ENCODE measurements around the gene NXPH2.
A peak's percentile ranks its signal among the peaks of the same experiment; 100 is the strongest.
"Not testable (repeated sequence)": the region's sequence is repeated elsewhere in the genome, so short reads cannot be mapped to it uniquely, and the experiment has no call there.

The NXPH2 gene

DNA sequence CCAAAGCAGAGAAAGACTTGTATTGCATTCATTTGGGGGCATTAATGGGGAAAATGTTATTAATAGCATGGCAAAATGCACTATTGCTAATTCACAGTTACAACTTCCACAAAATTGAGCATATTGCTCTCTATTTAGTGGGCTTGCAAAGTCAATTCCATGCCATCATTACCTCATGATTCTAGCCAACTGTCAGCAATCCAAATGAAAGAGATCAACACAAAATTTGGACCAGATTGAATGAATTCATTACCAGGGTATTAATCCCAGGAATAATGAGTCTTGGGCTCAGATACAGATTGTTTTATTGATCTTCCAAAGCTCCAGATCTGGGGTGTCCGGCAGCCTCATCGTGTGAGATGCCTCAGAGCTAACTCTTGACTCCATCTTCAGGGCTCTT is 38.3 kb downstream of the NXPH2 start:
- DNase-seq (ENCODE audit: low read depth in 1 of 2, low spot score in 1 of 2): no peak
- in situ Hi-C loops (cut with HindIII; ENCODE audit: low pct_unique_long_range_greater_than_20kb, low sequenced_read_pairs): no loop called here
- no peak for TF ChIP-seq JUND (IDR thresholded peaks at IDR 0.05; ENCODE audit: low read depth)

GRCh38 chr2:138737009-138737554 is 43.1 kb downstream of the NXPH2 start:
- in situ Hi-C loops (cut with HindIII; ENCODE audit: low pct_unique_long_range_greater_than_20kb, low sequenced_read_pairs); DNase-seq (ENCODE audit: low read depth in 1 of 2, low spot score in 1 of 2): not testable (repeated sequence)

DNA sequence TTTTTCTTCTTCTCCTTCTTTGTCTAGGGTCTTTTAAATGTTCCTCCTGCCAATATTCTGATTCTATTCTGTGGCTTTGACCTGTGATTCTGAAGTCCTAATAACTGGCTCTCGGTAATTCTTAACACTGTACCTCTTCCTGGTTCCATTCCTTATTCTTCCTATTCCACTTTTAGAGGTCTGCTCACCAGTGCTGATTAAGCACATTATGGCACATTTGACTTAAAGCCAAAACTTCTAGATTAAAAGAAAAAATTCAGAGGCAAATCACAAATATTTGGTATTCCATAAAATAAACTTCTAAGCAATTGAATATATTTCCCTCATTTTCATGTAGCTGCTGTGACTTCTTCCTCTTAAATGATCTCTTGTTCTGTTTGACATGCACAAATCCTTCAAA is 47.5 kb downstream of the NXPH2 start:
- DNase-seq (ENCODE audit: low read depth in 1 of 2, low spot score in 1 of 2): no peak
- no peak for TF ChIP-seq JUND (IDR thresholded peaks at IDR 0.05; ENCODE audit: low read depth)
- in situ Hi-C loops (cut with HindIII; ENCODE audit: low pct_unique_long_range_greater_than_20kb, low sequenced_read_pairs): no loop called here

- no peak for DNase-seq (ENCODE audit: low read depth in 1 of 2, low spot score in 1 of 2)
- in situ Hi-C loops (cut with HindIII; ENCODE audit: low pct_unique_long_range_greater_than_20kb, low sequenced_read_pairs): no loop called here
- TF ChIP-seq JUND (IDR thresholded peaks at IDR 0.05; ENCODE audit: low read depth): no peak
These were observed 49.6 kb downstream of the NXPH2 start for GRCh38 chr2:138730497-138731030.

- DNase-seq (ENCODE audit: low read depth in 1 of 2, low spot score in 1 of 2): no peak
- TF ChIP-seq JUND (IDR thresholded peaks at IDR 0.05; ENCODE audit: low read depth): no peak
- in situ Hi-C loops (cut with HindIII; ENCODE audit: low pct_unique_long_range_greater_than_20kb, low sequenced_read_pairs): no loop called here
These were observed 52.2 kb downstream of the NXPH2 start for GRCh38 chr2:138727956-138728355.

GRCh38 chr2:138726681-138727080 is 53.5 kb downstream of the NXPH2 start:
- TF ChIP-seq JUND (IDR thresholded peaks at IDR 0.05; ENCODE audit: low read depth): no peak
- in situ Hi-C loops (cut with HindIII; ENCODE audit: low pct_unique_long_range_greater_than_20kb, low sequenced_read_pairs): no loop called here
- DNase-seq (ENCODE audit: low read depth in 1 of 2, low spot score in 1 of 2): no peak

DNA sequence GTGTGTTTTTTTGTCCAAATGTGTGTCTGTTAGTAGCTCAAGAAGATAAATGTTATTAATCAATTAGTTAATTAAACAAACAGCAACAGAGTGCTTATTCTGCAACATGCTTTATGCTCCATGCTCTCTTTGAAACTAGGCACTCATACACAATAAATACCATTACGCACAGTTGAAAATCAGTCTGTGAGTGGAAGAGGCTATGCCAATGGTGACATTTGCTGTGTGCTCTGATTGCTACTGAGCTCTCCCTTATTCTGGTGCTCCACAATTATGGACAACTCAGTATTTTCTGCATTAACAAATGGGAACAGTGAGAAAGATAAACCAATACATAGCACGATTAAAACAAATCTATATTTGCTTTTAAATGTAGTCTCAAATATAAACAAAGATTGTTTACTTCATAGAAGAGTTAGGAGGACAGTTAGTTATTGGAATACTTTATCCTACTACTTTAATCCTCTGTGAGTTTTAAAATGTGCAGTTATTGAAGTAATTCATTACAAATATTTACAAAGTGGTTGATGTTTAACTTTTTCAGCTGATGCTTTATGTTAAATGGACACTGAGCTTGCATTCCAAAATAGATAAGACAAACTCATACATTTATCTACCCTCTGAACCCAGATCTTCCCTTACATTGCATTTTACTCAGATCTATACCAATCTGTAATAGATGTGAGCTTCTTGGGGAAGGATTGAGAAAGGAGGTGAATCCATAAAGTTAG is 55.3 kb downstream of the NXPH2 start:
- DNase-seq (ENCODE audit: low read depth in 1 of 2, low spot score in 1 of 2): no peak
- no peak for TF ChIP-seq JUND (IDR thresholded peaks at IDR 0.05; ENCODE audit: low read depth)
- in situ Hi-C loops (cut with HindIII; ENCODE audit: low pct_unique_long_range_greater_than_20kb, low sequenced_read_pairs): no loop called here

- DNase-seq (ENCODE audit: low read depth in 1 of 2, low spot score in 1 of 2): no peak
These were observed 55.9 kb downstream of the NXPH2 start for GRCh38 chr2:138724327-138724726.

DNA sequence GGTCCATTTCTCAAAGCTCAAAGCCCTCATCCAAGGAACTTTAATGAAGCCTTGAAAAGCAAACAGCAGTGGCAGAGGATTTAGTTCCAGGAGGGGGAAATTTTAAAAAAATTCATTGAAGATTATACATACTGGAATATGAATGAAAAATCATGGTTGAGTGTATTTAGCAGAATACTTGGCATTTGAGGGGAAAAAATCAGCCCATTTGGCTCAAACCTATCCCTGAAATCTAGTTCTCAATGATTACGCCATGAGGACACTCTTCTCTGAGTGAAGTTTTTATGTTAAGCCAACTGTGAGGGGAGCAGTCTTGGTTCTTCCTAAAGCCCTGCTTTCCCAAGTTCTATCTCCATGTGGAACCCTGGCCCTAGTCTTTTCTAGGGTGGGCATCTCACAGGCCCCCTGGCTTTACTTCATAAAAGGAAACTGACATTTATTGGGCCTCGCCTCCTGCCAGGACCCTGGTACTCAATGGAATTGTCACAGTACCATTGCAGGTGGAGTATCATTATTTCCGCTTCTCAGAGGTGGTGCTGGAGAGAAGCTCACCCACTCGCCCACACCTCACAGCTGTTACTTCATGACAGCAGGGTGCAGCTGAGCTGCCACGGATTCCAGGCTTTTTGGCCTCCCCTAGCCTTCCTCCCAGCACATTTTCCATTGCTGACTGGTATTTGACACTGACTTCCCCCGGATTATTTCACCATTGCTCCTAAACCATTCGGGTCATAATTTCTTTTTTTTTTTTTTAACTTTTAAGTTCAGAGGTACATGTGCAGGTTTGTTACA is 56.8 kb downstream of the NXPH2 start:
- TF ChIP-seq JUND (IDR thresholded peaks at IDR 0.05; ENCODE audit: low read depth): no peak
- DNase-seq (ENCODE audit: low read depth in 1 of 2, low spot score in 1 of 2): no peak
- in situ Hi-C loops (cut with HindIII; ENCODE audit: low pct_unique_long_range_greater_than_20kb, low sequenced_read_pairs): no loop called here

More at GRCh38 chr2:138724327-138724726, 55.9 kb downstream of the NXPH2 start:
- in situ Hi-C loops (cut with HindIII; ENCODE audit: low pct_unique_long_range_greater_than_20kb, low sequenced_read_pairs): no loop called here
- no peak for TF ChIP-seq JUND (IDR thresholded peaks at IDR 0.05; ENCODE audit: low read depth)

- DNase-seq (ENCODE audit: low read depth in 1 of 2, low spot score in 1 of 2): peak in 1 of 2 experiments; percentile 5
- in situ Hi-C loops (cut with HindIII; ENCODE audit: low pct_unique_long_range_greater_than_20kb, low sequenced_read_pairs): no loop called here
- no peak for TF ChIP-seq JUND (IDR thresholded peaks at IDR 0.05; ENCODE audit: low read depth)
These were observed 57.9 kb downstream of the NXPH2 start for GRCh38 chr2:138722316-138722715.

DNA sequence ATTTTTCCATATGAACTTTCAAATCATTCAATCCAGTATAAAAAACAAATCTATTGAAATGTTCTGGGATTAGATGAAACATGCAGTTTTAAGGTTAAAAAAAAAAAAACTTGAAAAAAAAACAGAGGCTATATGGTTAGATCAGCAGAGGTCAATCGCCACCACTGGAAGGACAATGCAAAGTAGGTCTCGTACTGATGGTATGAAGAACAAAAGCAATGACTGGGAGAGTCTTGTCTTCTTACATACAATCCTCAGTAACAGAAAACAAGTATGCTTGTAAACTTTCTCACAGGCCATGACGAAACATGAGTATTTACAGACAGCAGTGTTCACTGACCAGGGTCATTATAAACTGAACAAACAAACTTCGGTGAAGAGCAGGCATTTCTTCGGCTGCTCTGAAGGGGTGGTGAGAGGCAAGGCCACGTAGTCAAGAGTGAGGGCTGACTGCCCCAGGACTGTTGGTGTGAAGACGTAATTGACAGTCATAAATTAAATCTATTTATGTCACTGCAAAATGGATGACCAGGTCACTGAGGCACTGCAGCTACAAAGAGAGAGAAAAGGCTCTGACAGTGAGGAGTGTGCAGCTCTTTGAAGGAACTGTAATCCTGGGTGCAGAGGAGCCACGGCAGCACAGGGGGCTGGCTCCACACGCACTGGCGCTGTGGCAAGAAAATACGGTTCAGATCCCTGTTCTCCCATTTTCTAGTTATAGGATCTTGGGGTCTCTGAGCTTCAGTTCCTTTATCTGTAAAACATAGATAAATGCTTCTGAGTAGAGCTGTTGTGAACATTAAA is 60.0 kb downstream of the NXPH2 start:
- in situ Hi-C loops (cut with HindIII; ENCODE audit: low pct_unique_long_range_greater_than_20kb, low sequenced_read_pairs): no loop called here
- no peak for TF ChIP-seq JUND (IDR thresholded peaks at IDR 0.05; ENCODE audit: low read depth)
- peak in 1 of 2 experiments; percentile 32 for DNase-seq (ENCODE audit: low read depth in 1 of 2, low spot score in 1 of 2)

GRCh38 chr2:138718405-138718804 is 61.8 kb downstream of the NXPH2 start:
- in situ Hi-C loops (cut with HindIII; ENCODE audit: low pct_unique_long_range_greater_than_20kb, low sequenced_read_pairs): no loop called here
- TF ChIP-seq JUND (IDR thresholded peaks at IDR 0.05; ENCODE audit: low read depth): no peak
- no peak for DNase-seq (ENCODE audit: low read depth in 1 of 2, low spot score in 1 of 2)

Data from T47D (cell line).